Mononuclear cell (primary cell): ENCODE measurements around the gene MPPED1. TPM values are rescaled to one million over a fixed set of nuclear protein-coding genes. Genes with fewer than 3 reads are reported as not detected.

Experiments used
- H3K27me3 ChIP-seq: 2 replicates; pipeline ENCODE4 v1.6.0; 2011; ENCODE audit warnings: low read length, control low read depth; ENCODE audit not compliant: insufficient read depth
- H3K4me1 ChIP-seq: 2 replicates; pipeline ENCODE4 v1.5.1; 2011; ENCODE audit warnings: mild to moderate bottlenecking, low read length, control low read depth; ENCODE audit not compliant: insufficient read depth
- H3K4me3 ChIP-seq: 2 replicates; pipeline ENCODE4 v1.5.1; 2011; ENCODE audit warnings: mild to moderate bottlenecking, low read length, moderate library complexity
- H3K9me3 ChIP-seq: 2 replicates; pipeline ENCODE4 v1.5.1; 2011; ENCODE audit warnings: low read depth, mild to moderate bottlenecking, control low read depth, low read length
- total RNA-seq: library from RNA; depleted of rRNA; stranded (reverse); fragments of >200 nt; gene quantifications from one replicate; pipeline ENCODE4 v1.2.3, GENCODE V29; 2012

MPPED1 gene
- total RNA-seq, 1 donor: not detected

DNA sequence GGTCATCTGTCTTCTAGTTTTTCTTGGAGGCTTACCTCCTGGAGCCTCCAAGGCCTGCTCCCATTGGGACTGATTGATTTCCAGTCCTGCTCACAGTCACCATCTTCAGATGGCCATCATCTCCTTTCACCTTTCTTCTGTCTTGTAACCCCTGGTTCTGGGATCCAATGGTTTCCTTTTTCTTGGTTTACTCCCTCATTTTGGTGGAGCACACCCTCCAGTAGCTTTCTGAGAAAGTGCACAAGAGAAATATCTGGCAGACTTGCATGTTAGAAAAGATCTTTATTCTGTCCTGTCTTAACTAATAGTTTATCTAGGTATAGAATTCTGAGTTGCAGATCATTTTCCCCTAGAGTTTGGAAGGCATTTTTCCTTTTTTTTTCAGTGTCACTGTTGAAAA is 50.9 kb downstream of the MPPED1 start:
- Histone ChIP-seq H3K4me3 (no peak overlapping the region), H3K27me3 (no peaks in the 10 kb centered on the region), H3K4me1 (no peaks in the 10 kb centered on the region), H3K9me3 (no peaks in the 10 kb centered on the region)

DNA sequence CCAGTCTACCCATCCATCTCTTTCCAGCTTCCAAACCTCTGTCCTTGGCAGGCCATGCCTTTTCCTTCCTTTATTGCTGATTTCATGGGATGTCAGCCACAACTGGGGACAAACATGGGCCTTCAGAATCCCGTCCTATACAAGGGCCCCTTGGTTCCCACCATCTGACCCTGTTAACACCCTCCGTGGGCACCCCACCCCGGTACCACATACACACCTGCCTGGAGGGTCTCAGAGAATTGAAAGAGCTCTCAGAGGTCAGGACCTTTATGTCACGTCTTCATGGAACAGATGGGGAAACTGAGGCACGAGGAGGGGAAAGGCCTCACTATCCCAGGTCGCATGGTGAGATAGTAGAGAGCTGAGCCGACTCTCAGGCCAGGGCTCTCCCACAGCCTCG is 53.0 kb downstream of the MPPED1 start:
- Histone ChIP-seq H3K4me1 (no peaks in the 10 kb centered on the region), H3K4me3 (no peak overlapping the region), H3K27me3 (no peaks in the 10 kb centered on the region), H3K9me3 (no peaks in the 10 kb centered on the region)

DNA sequence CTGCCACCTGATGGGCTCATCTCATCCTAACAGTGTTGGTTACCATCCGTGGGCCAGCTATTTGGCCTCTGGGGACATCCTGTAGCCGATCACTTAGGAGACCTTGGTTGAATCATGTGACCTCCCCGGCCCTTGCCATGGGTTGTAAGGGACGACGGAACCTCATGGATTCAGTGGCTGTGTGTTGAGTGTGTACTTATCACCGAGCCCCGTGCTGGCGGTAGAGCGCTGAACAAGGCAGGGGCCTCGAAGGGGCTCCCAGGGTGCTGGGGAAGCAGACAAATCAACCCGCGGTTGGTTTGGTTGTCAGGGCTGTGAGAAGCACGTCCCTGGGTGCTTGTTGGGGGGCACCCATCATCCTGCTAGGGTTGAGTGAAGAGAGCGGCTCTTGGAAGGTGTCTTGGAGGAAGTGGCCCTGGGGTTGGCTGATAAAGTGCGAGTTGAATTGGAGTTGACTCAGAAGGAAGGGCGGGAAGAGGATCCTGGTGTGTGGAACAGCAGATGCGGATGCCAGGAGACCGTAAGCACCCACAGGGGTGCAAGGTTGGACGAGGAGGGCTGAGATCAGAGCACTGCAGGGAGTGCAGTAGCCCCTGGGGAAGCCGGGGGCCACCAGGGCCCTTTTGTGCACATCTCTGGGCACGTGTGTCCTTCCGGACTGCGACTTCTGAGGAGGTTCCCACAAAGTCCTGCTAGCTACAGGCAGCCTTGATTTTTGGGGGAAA is 53.6 kb downstream of the MPPED1 start:
- H3K27me3 ChIP-seq: no peaks in the 10 kb centered on the region

DNA sequence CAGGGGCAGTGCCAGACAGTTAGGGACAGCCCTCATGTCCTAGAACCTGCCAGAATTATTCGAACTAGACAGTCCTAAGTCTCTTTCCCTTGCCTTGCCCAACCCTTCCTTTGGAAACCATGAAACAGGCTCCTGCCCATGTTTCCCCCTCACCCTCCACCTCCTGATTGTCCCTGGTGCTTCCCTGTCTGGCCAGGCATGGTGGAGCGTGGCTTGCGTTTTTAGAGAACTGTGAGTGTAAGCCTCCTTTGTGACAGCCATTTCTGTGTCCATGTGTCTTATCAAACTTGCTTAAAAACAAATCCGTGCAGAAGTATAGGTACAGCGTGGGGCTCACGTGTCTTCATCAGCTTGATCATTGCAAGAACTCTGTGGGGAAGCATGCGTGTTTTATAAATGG is 54.9 kb downstream of the MPPED1 start:
- no peaks in the 10 kb centered on the region for H3K4me1 ChIP-seq
- no peak overlapping the region for H3K4me3 ChIP-seq
- no peaks in the 10 kb centered on the region for H3K27me3 ChIP-seq
- no peaks in the 10 kb centered on the region for H3K9me3 ChIP-seq

More for the DNA sequence above, 53.6 kb downstream of the MPPED1 start:
- no peaks in the 10 kb centered on the region for H3K4me1 ChIP-seq
- no peaks in the 10 kb centered on the region for H3K9me3 ChIP-seq
- H3K4me3 ChIP-seq: no peak overlapping the region

DNA sequence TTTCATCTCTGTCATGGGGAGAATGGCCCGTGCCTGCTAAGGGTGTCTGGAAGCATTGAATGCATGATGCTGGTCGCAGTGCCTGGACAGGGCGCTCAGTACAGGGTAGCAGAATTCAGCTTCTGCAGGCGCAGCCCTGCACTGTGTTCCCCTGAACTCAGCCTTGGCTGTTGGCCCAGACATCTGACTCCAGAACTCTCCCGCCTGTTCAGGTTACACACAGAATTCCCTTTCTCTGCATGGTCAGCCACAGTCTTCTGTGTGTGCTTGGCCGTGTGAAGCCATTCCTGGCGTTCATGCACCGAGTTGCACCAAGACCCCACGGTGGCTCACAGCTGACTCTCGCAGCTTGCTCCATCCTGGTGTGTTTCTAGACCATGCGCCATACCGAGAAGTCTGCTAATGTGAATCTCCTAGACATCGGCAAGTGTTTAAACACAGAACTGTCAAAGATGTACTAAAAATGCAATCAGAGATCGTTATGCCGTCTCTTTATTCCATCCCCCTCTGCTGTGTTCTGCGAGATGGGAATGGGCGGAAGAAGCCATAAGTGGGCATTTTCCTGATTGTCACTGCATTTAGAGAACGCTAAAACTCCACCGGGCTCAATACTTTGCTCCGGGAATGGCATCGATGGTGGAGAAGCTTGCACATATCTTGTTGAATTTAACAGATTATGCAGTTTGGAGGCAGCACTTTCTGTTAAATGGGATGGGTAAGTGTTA is 55.6 kb downstream of the MPPED1 start:
- Histone ChIP-seq H3K9me3 (no peaks in the 10 kb centered on the region), H3K4me1 (no peaks in the 10 kb centered on the region), H3K4me3 (no peak overlapping the region), H3K27me3 (no peaks in the 10 kb centered on the region)

DNA sequence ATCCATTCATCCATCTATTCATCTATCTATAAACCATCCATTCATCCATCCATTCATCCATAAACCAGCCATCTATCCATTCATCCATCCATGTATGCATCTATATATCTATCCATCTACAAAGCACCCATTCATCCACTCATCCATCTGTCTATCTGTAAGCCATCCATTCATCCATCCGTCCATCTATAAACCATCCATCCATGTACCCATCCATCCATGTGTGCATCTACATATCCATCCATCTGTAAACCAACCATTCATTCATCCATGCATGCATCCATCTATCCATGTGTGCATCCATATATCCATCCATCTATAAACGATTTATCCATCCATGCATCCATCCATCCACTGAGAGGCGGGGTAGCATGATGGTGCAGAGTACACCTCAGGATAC is 58.4 kb downstream of the MPPED1 start:
- no peak overlapping the region for H3K4me3 ChIP-seq
- no peaks in the 10 kb centered on the region for H3K9me3 ChIP-seq
- H3K27me3 ChIP-seq: no peaks in the 10 kb centered on the region
- H3K4me1 ChIP-seq: no peaks in the 10 kb centered on the region

DNA sequence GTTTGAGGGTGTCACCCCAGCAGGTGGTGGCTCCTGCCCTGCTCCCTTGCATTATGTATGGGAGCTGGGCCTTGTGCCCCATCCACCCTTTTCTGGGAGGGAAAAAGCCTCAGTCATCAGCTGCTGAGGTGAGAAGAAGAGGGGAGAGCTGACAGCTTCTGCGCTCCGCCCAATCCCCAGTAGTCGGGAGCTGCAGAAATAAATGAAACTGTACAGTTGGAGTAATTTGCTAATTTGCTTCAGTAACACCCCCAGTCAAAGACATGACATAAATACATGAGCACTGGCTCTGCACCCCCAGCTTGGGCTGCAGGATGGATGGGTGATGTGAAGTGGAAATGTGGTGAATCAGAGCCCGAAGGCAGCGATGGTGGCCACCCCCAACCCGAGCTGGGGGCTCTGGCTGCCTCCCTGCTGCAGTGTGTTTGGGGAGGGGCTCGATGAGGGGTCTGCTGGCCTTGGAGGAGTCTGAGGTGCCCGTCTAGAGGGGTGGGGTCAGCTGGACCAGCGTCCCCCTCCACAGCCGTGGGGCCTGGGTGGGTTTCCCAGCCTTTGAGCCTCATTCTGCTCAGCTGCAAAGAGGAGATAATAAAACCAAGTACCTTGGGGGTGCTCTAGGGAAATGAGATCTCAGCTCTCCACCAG is 59.2 kb downstream of the MPPED1 start:
- no peak overlapping the region for H3K4me3 ChIP-seq
- H3K27me3 ChIP-seq: no peaks in the 10 kb centered on the region
- H3K4me1 ChIP-seq: no peaks in the 10 kb centered on the region
- no peaks in the 10 kb centered on the region for H3K9me3 ChIP-seq

DNA sequence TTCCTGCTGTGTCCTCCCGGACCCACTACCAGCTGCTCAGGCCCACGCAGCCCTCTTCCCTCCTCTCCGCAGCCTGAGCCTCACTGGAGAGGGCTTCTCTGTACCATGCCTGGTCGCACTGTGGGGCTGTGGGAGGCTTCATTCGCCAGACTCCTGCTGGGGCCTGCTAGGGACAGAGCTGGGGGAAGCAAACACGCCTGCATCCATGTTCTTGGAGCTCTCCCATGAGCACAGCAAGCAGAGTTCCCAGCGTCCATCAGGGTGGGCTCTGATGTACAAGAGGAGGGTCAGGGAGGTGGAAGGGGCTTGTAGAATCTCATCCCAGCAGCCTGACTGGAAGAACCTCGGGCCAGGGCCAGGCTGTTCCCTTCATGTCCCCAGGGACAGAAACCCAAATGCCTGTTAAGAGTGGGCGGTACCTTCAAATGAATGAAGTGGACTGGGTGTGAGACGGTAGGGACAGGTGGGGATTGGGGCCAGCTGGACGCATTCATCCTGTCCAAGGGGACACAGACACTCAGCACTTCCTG is 59.9 kb downstream of the MPPED1 start:
- no peaks in the 10 kb centered on the region for H3K4me1 ChIP-seq
- H3K4me3 ChIP-seq: no peak overlapping the region
- no peaks in the 10 kb centered on the region for H3K27me3 ChIP-seq
- no peaks in the 10 kb centered on the region for H3K9me3 ChIP-seq

DNA sequence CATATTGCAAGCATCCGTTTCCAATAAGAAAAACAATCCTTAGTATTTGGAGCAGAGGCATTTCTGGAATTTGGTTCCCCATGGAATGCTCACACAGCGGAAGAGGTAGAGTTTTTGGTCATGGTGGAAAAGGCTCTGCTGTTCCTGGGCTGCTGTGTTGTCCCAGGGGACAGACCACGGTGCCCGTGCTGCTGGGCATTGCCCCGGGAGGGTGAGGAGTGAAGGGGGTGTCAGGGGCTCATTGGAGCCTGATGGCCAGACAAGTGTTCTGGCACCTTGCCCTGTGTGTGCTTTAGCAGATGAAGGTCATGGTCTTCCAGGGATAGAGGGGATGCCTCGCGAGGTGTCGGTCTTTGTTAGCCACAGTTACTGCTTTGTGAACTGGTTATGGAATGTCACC is 61.2 kb downstream of the MPPED1 start:
- H3K4me3 ChIP-seq: no peak overlapping the region
- no peaks in the 10 kb centered on the region for H3K4me1 ChIP-seq
- H3K9me3 ChIP-seq: no peaks in the 10 kb centered on the region
- no peaks in the 10 kb centered on the region for H3K27me3 ChIP-seq

DNA sequence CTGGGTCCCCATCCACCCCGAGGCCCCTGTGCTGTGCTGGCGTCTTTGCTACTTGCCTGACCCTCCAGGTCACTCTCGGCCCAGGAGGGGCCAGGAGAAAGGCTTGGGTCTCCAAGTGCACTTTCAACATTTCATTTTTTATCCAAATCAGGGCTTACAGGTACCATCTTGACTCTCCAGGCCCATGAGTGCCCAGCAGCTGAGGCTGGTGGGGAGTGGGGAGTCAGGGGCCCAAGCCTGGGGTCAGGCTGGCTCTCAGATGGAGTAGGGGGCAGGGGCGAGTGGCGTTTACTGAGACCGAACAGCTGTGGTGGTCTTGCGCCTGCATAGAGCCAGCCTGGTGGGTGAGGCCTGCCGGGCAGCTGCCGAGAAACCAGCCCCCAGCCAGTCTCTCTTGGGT is 61.6 kb downstream of the MPPED1 start:
- H3K27me3 ChIP-seq: no peaks in the 10 kb centered on the region
- H3K4me1 ChIP-seq: no peaks in the 10 kb centered on the region
- H3K9me3 ChIP-seq: no peaks in the 10 kb centered on the region
- no peak overlapping the region for H3K4me3 ChIP-seq

DNA sequence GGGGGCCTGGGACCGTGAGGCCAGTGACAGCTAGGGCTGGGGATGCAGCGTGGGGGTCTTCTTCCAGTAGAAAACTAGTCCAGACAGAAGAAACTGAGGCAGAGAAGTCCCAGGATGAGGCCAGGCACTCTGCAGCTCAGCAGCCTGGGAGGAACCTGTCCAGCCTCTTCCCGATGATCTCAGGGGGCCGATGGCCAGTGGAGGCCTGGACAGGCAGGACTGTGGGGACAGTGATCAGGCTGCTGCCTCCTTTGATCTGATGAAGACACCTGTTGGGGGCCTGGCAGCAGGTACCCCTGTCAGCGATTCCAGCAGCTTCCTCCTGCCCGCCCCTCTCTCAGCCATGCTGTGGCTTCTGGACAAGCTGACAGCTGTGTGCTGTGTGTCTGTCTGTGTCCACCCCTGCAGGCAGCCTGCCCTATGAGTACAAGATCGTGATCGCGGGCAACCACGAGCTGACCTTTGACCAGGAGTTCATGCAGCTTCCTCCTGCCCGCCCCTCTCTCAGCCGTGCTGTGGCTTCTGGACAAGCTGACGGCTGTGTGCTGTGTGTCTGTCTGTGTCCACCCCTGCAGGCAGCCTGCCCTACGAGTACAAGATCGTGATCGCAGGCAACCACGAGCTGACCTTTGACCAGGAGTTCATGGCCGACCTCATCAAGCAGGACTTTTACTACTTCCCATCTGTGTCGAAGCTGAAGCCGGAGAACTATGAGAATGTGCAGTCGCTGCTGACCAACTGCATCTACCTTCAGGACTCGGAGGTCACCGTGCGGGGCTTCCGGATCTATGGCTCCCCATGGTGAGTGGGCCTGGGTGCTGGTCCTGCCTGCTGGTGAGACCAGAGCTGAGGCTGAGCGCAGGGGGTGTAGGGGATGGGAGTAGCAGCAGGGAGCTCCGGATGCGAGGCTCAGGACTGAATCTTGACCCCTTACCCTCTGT is 62.6 kb downstream of the MPPED1 start:
- Histone ChIP-seq H3K4me1 (peaks cover under 1% of the 10 kb centered on the region), H3K9me3 (no peaks in the 10 kb centered on the region), H3K4me3 (no peak overlapping the region), H3K27me3 (no peaks in the 10 kb centered on the region)

DNA sequence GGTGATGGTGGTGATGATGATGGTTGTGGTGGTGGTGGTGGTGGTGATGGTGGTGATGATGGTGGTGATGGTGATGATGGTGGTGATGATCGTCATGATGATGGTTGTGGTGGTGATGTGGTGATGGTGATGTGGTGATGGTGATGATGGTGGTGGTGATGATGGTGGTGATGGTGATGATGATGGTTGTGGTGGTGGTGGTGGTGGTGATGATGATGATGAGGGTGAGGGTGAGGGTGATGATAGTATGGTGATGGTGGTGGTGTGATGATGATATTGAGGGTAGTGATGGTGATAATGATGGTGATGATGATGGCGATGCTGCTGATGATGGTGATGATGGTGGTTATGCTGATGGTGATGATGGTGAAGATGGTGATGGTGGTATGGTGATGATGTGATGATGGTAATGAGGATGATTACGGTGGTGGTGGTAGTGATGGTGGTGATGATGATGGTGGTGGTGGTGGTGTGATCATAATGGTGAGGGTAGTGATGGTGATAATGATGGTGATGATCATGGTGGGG is 63.8 kb downstream of the MPPED1 start:
- Histone ChIP-seq H3K27me3 (no peaks in the 10 kb centered on the region), H3K9me3 (no peaks in the 10 kb centered on the region), H3K4me3 (no peak overlapping the region), H3K4me1 (peaks cover 13% of the 10 kb centered on the region)

DNA sequence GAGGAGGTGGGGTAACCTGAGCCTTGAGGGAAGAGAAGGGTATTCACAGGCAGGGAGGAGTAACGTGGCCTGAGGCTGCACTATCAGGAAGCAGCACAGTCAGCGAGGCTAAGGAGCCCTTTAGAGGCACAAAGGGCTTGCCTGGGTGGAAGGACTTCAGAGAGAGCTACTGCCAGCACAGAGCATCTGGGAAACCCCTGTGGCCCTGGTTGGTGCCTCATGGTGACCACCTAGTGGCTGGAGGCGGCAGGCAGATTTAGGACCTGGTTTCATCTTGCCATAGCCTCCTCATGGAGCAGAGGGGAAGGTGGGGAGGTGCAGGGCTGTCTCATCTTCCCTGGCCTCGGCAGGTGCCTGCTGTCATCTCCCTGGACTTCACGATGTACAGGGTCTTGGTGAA is 64.5 kb downstream of the MPPED1 start:
- H3K9me3 ChIP-seq: no peaks in the 10 kb centered on the region
- no peak overlapping the region for H3K4me3 ChIP-seq
- H3K4me1 ChIP-seq: peaks cover 17% of the 10 kb centered on the region
- no peaks in the 10 kb centered on the region for H3K27me3 ChIP-seq
